ENCODE results near the gene CALD1. TPM values are rescaled to one million over a fixed set of nuclear protein-coding genes. Genes with fewer than 3 reads are reported as not detected.
A peak's percentile ranks its signal among the peaks of the same experiment; 100 is the strongest.

The CALD1 gene
- total and polyA plus RNA-seq, 2 experiments from 2014 or later = 22.6 to 135 TPM

DNA sequence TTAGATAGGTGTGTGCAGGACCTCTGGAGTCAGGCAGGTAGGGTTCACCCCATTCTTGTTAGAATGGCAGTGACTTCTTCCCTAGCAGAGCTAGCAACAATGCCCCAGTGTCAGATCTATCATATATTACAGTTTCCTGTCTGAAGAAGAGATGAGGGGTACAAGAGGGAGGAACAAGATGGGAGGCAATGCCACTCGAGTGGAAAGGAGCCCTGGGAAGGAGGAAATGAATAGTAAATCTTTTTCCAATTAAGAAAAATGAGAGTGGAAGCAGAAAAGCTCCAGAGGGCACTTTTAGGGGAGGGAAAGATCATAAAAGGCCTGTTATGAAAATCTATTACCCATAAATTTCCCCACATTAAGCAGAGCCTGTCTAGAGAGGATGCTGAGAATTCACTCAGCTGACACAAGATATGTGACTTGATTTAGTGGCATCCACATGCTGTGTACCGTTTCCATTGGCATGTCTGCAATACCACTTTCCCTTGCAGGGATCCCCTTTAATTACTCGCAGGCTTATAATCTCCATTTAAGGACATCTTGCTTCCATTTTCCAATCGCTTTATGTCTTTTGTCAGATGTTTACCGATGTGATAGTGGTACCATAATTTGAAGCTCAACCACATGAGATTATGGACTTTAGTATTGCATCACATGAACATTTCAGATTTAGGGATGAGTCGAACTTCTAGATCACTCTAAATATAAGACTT lies 136.9 kb downstream of the CALD1 start:
- DNase-seq (ENCODE audit: low read depth in 1 of 2, low spot score in 1 of 2) = no peak
- Histone ChIP-seq H3K27ac (no peak overlapping the region), H3K4me1 (ENCODE audit: low read depth) (no peaks in the 10 kb centered on the region), H3K9me3 (ENCODE audit: low read depth) (no peaks in the 10 kb centered on the region), H3K36me3 (no peaks in the 10 kb centered on the region), H3K27me3 (no peaks in the 10 kb centered on the region), H3K4me3 (no peak overlapping the region)
- TF ChIP-seq, protein P1, sequence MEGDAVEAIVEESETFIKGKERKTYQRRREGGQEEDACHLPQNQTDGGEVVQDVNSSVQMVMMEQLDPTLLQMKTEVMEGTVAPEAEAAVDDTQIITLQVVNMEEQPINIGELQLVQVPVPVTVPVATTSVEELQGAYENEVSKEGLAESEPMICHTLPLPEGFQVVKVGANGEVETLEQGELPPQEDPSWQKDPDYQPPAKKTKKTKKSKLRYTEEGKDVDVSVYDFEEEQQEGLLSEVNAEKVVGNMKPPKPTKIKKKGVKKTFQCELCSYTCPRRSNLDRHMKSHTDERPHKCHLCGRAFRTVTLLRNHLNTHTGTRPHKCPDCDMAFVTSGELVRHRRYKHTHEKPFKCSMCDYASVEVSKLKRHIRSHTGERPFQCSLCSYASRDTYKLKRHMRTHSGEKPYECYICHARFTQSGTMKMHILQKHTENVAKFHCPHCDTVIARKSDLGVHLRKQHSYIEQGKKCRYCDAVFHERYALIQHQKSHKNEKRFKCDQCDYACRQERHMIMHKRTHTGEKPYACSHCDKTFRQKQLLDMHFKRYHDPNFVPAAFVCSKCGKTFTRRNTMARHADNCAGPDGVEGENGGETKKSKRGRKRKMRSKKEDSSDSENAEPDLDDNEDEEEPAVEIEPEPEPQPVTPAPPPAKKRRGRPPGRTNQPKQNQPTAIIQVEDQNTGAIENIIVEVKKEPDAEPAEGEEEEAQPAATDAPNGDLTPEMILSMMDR (IDR thresholded peaks at IDR 0.05; ENCODE audit: low read depth, low read length) = no peak

DNA sequence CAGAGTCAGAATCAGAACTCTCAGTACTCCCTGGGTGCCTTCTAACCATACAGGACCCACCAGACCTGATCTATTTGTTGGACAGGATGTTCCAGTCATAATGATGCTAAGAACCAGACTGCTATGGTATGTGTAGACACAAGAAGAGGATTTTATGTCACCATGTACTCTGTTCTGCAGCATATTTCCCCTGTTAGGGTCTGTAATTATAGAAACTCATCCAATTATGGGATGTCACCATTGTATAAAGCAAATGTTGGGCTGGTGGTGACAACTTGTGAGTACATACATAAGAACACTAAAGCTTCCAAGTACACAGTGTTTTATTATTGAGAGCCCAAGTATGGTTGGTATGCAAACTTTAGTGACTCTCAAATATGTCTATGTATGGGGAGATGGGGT lies 139.8 kb downstream of the CALD1 start:
- H3K9me3 ChIP-seq (ENCODE audit: low read depth) = no peaks in the 10 kb centered on the region
- no peaks in the 10 kb centered on the region for H3K27me3 ChIP-seq
- no peak overlapping the region for H3K27ac ChIP-seq
- no peak for DNase-seq (ENCODE audit: low read depth in 1 of 2, low spot score in 1 of 2)
- H3K4me3 ChIP-seq = no peak overlapping the region
- no peaks in the 10 kb centered on the region for H3K4me1 ChIP-seq (ENCODE audit: low read depth)
- TF ChIP-seq, protein P1 (IDR thresholded peaks at IDR 0.05; ENCODE audit: low read depth, low read length) = no peak
- no peaks in the 10 kb centered on the region for H3K36me3 ChIP-seq

DNA sequence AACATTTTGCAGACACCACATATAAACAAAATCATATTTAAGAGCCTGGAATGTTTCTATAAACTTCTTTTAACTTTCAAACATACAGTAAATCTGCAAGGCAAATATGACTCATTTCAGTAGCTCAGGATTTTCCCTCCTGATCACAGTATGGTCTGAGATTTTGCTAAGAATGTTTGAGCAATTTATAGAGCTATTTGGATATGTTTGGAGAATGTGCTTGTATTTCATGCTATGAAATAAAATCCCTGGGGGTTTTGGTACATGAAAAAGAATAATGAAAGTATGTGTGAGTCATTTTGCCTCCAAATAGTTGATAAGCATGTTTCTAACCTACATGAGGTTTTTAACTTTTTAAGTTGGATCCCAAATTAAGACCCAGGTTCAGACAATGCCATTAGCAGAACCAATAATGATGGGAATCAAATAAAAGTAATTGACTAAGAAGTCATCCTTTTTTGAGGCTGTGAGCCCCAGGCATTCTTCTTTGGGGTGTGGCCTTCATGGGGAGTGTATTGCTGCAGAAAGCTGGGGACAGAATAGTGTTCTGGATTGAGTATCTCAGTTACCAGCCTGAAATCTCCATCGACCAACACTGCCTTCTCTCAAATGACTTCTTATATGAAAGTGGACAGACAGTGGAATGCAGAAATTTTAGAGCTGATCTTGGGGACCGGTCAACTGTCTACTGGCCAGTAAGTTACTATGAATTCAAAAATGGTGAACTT lies 140.8 kb downstream of the CALD1 start:
- Histone ChIP-seq H3K4me1 (ENCODE audit: low read depth) (no peaks in the 10 kb centered on the region), H3K9me3 (ENCODE audit: low read depth) (no peaks in the 10 kb centered on the region)

DNA sequence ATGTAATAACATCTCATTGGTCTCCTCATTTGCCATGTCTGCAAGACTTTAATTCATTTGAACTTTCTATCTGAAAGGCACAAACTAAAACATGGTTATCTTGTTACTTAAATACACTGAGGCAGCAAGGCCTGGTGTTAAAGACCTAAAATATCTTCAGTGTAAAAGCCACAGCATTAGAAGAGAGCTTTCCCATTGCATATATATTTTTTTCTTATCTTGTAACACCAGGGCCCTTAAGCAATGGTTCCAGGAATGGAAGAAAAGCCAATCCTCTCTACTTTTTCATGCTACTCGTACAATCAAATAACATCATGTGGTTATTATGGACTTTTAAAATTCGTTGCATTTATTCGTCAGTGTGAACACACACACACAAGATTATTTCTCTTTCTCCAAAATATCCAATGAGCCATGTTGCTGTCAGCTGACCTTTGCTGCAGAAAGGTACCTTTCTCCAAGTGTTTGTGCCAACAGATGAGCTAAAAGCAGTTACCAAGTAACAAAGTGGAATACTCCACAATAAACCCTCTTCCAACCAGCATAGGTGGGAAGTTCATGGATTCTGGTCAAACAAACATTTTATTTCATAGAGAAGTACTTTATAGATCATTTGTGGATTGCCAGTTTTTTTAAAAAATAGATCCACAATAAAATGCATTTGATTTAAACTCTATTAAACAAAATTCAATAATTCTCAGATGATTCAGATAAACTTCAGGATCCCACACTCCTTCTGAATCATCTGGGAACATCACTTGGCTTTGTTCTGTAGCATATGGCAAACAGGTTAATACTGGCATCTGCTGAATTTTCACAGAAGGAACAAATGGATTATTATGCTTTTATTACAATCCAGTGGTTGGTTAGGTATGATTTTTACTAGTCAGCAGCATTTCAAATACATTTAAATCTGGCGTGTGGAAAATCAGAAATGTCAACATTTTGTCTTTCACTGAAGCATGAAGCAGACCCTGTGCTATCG lies 143.6 kb downstream of the CALD1 start:
- no peak overlapping the region for H3K27ac ChIP-seq

More for the DNA sequence above, 140.8 kb downstream of the CALD1 start:
- no peaks in the 10 kb centered on the region for H3K36me3 ChIP-seq
- no peak overlapping the region for H3K4me3 ChIP-seq
- TF ChIP-seq, protein P1 (IDR thresholded peaks at IDR 0.05; ENCODE audit: low read depth, low read length) = no peak
- H3K27me3 ChIP-seq = no peaks in the 10 kb centered on the region
- H3K27ac ChIP-seq = no peak overlapping the region
- DNase-seq (ENCODE audit: low read depth in 1 of 2, low spot score in 1 of 2) = peak in 1 of 2 donors; percentile 87

DNA sequence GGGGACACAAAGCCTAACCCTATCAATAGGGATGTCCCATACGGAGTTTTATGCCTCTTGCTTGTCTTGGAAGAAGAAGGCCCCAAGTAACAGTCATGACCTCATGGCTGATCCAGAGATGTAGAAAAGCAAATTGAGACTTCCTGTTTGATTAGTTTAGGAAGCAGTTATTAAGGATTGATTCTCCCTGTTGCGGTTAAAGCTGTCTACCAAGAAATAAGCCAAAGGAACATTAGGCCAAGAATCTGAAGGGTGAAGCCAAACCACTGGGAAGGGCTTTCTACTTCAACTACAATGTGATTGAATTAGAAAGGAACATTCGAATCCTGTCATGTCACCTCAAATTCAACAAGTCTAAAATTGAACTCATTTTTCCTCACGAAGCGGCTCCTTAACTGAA lies 146.3 kb downstream of the CALD1 start:
- H3K4me3 ChIP-seq = no peak overlapping the region
- DNase-seq (ENCODE audit: low read depth in 1 of 2, low spot score in 1 of 2) = no peak
- H3K27me3 ChIP-seq = no peaks in the 10 kb centered on the region
- H3K36me3 ChIP-seq = peaks cover 7% of the 10 kb centered on the region
- no peaks in the 10 kb centered on the region for H3K4me1 ChIP-seq (ENCODE audit: low read depth)
- H3K9me3 ChIP-seq (ENCODE audit: low read depth) = no peaks in the 10 kb centered on the region
- no peak overlapping the region for H3K27ac ChIP-seq
- TF ChIP-seq, protein P1 (IDR thresholded peaks at IDR 0.05; ENCODE audit: low read depth, low read length) = no peak

More for the DNA sequence above, 143.6 kb downstream of the CALD1 start:
- no peak overlapping the region for H3K4me3 ChIP-seq
- no peaks in the 10 kb centered on the region for H3K27me3 ChIP-seq
- no peaks in the 10 kb centered on the region for H3K9me3 ChIP-seq (ENCODE audit: low read depth)
- no peaks in the 10 kb centered on the region for H3K4me1 ChIP-seq (ENCODE audit: low read depth)
- DNase-seq (ENCODE audit: low read depth in 1 of 2, low spot score in 1 of 2) = no peak
- TF ChIP-seq, protein P1 (IDR thresholded peaks at IDR 0.05; ENCODE audit: low read depth, low read length) = no peak
- no peaks in the 10 kb centered on the region for H3K36me3 ChIP-seq

Measured in cardiac muscle cell (in vitro differentiated cells and primary cell).